K562 (cell line): ENCODE measurements around the gene ARHGEF38. TPM values are rescaled to one million over a fixed set of nuclear protein-coding genes. Genes with fewer than 3 reads are reported as not detected.
A peak's percentile ranks its signal among the peaks of the same experiment; 100 is the strongest.

ENCODE experiments used
- CCAR2 ChIP-seq: fragments of 200-400 bp; formaldehyde crosslinking; IDR thresholded peaks from 2 replicates; pipeline ENCODE4 v1.6.1; 2017; ENCODE audit warnings: mild to moderate bottlenecking, low read depth, low read length
- HINFP ChIP-seq: fragments of 450-650 bp; conservative IDR thresholded peaks from 2 replicates; pipeline ENCODE4 v1.6.1; 2016; ENCODE audit warnings: missing genetic modification characterization, low read depth, mild to moderate bottlenecking, control low read depth, missing compliant biosample characterization
- MAZ ChIP-seq, 2 experiments: fragments of 450-650 bp in 1 of 2; sonication (generic) in 1 of 2; formaldehyde crosslinking; IDR thresholded peaks in 1 of 2; conservative IDR thresholded peaks in 1 of 2; 2 replicates each; pipeline versions ENCODE4 v1.4.0 to v1.5.0; 2020; ENCODE audit warnings: mild to moderate bottlenecking in 1 of 2, missing genetic modification reagents in 1 of 2
- MBD1 ChIP-seq: fragments of 250-450 bp; sonication (Bioruptor Pico); IDR thresholded peaks from 2 replicates; pipeline ENCODE4 v1.8.0; 2022; ENCODE audit warnings: inconsistent platforms
- PBX2 ChIP-seq, 2 experiments: IDR thresholded peaks in 1 of 2; conservative IDR thresholded peaks in 1 of 2; 2 replicates each; pipeline ENCODE4 v1.6.1; 2016; ENCODE audit warnings: low read depth in 2 of 2, mild to moderate bottlenecking in 1 of 2, missing compliant biosample characterization in 1 of 2, missing genetic modification characterization in 1 of 2, moderate library complexity in 1 of 2
- PKNOX1 ChIP-seq: fragments of 450-650 bp; IDR thresholded peaks from 2 replicates; pipeline ENCODE4 v1.6.1; 2016
- PRPF4 ChIP-seq: fragments of 200-400 bp; formaldehyde crosslinking; IDR thresholded peaks from one replicate; pipeline ENCODE4 v1.6.1; 2017; ENCODE audit warnings: low read length, low read depth, mild to moderate bottlenecking; ENCODE audit not compliant: insufficient read depth, poor library complexity, severe bottlenecking
- RFX1 ChIP-seq: fragments of 450-650 bp; IDR thresholded peaks from 2 replicates; pipeline ENCODE4 v1.6.1; 2016; ENCODE audit warnings: mild to moderate bottlenecking, moderate library complexity
- RFX5 ChIP-seq: IDR thresholded peaks from 2 replicates; pipeline ENCODE4 v1.6.1; 2011; ENCODE audit warnings: low read depth, mild to moderate bottlenecking, improper control_type of control experiment, low read length
- TBL1XR1 ChIP-seq, 2 experiments: IDR thresholded peaks; 2 replicates each; pipeline ENCODE4 v1.6.1; 2012; ENCODE audit warnings: improper control_type of control experiment in 2 of 2, low read length in 2 of 2, mild to moderate bottlenecking in 1 of 2
- TGIF2 ChIP-seq: sonication (generic); formaldehyde crosslinking; IDR thresholded peaks from 2 replicates; pipeline ENCODE4 v1.8.1; 2022; ENCODE audit warnings: mild to moderate bottlenecking, missing genetic modification reagents, moderate library complexity
- ZNF239 ChIP-seq: fragments of 250-450 bp; sonication (Bioruptor Pico); IDR thresholded peaks from 2 replicates; pipeline ENCODE4 v1.4.0; 2020; ENCODE audit warnings: mild to moderate bottlenecking
- polyA plus RNA-seq, 8 experiments: library from polyadenylated mRNA; depleted of rRNA in 4 of 8; stranded (reverse) in 5 of 8; unstranded in 3 of 8; fragments of >200 nt; fragmentation: Nextera tagmentation in 2 of 8; fragmentation: Illumina TruSeq in 1 of 8; extraction: Ambion mirVana in 2 of 8; extraction: Trizol in 1 of 8; gene quantifications; 2 replicates each; pipeline versions ENCODE4 v1.2.1 to v1.2.3, GENCODE V29; 2011 to 2014; ENCODE audit warnings: inconsistent platforms in 1 of 8, missing spikeins in 1 of 8
- total RNA-seq, 7 experiments: library from RNA; depleted of rRNA in 6 of 7; stranded (reverse); fragments of >200 nt in 6 of 7; fragmentation: Illumina TruSeq in 2 of 7; extraction: Trizol in 2 of 7; gene quantifications; 2 replicates each; pipeline versions ENCODE4 v1.2.1 to v1.2.3, GENCODE V29; 2011 to 2021; ENCODE audit warnings: low replicate concordance in 1 of 7

Gene ARHGEF38
- total and polyA plus RNA-seq, 9 of the 15 experiments (the other 6 are each of a cell fraction or from before 2014, with no cell fraction given) = 0.17 TPM; not detected in 8

- TF ChIP-seq MBD1 (no peak), PBX2 (CRISPR knock-in tag; IDR thresholded peaks at IDR 0.05; ENCODE audit: low read depth) (no peak), PBX2 (tag; conservative IDR thresholded peaks at IDR 0.05; ENCODE audit: low read depth) (peak; percentile 52; the same call in 1 of the 2 replicates), PKNOX1 (peak; percentile 87), HINFP (no peak), RFX5 (peak; percentile 93), PRPF4 (no peak), ZNF239 (CRISPR knock-in tag) (no peak), RFX1 (peak; percentile 83), CCAR2 (no peak), MAZ (CRISPR knock-in tag; conservative IDR thresholded peaks at IDR 0.05 in 1 of 2, IDR thresholded peaks at IDR 0.05 in 1 of 2) (no peak), TGIF2 (CRISPR knock-in tag) (no peak), TBL1XR1 (IDR thresholded peaks at IDR 0.05; ENCODE audit: low read length in 2 of 2) (no peak)
These were observed 158.3 kb downstream of the ARHGEF38 start (continued) for GRCh38 chr4:105710678-105711077.
